ENCODE data around the gene CELSR2.
"Not testable (repeated sequence)": the region's sequence is repeated elsewhere in the genome, so short reads cannot be mapped to it uniquely, and the experiment has no call there.

GRCh38 chr1:109305991-109306390 lies 56.7 kb downstream of the CELSR2 start:
- not testable (repeated sequence) for TF ChIP-seq CTCF, POLR2A (IDR thresholded peaks at IDR 0.05)

Data from lower leg skin (tissue), 3 donors.